Body of pancreas (tissue), 4 donors: ENCODE results near the gene ERBB3.

Experiments
- POLR2A ChIP-seq, 3 donors: fragments of 450-650 bp; IDR thresholded peaks; one replicate each; pipeline ENCODE4 v1.6.1; 2016; ENCODE audit warnings: antibody characterized with exemption in 3 of 3, mild to moderate bottlenecking in 2 of 3
- TF ChIP-seq, protein P1 (sequence below), 7 experiments: fragments of 450-650 bp in 4 of 7; fragments of 200-600 bp in 3 of 7; sonication (generic) in 3 of 7; IDR thresholded peaks; one replicate each; pipeline ENCODE4 v1.5.1; 2016 to 2019; ENCODE audit warnings: antibody characterized with exemption in 7 of 7

DNA sequence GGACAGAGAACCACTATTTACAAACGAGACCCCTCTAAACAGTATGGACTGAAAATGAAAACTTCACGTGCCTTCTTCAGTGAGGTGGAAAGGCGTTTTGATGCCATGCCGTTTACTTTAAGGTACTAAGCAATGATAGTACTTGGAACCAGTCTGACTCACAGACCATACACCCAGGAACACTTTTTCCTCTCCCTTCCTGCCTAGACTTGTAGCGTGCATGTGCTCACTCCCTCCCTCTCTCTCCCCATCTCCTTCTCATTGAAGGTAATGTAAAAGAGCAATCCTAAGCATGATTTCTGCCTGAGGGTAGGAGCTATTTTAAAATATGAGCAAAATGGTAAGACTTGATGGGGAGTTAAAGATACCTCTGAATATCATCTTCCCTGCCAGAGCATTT is 30.6 kb downstream of the ERBB3 start:
- TF ChIP-seq, protein P1, sequence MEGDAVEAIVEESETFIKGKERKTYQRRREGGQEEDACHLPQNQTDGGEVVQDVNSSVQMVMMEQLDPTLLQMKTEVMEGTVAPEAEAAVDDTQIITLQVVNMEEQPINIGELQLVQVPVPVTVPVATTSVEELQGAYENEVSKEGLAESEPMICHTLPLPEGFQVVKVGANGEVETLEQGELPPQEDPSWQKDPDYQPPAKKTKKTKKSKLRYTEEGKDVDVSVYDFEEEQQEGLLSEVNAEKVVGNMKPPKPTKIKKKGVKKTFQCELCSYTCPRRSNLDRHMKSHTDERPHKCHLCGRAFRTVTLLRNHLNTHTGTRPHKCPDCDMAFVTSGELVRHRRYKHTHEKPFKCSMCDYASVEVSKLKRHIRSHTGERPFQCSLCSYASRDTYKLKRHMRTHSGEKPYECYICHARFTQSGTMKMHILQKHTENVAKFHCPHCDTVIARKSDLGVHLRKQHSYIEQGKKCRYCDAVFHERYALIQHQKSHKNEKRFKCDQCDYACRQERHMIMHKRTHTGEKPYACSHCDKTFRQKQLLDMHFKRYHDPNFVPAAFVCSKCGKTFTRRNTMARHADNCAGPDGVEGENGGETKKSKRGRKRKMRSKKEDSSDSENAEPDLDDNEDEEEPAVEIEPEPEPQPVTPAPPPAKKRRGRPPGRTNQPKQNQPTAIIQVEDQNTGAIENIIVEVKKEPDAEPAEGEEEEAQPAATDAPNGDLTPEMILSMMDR (IDR thresholded peaks at IDR 0.05), result no peak
- no peak for TF ChIP-seq POLR2A (IDR thresholded peaks at IDR 0.05)
